Esophagus muscularis mucosa (tissue), 3 donors: ENCODE results near the gene CACNA1E.

Experiments
- CTCF ChIP-seq, 3 experiments: fragments of 200-600 bp in 2 of 3; fragments of 450-650 bp in 1 of 3; sonication (generic) in 2 of 3; IDR thresholded peaks; one replicate each; pipeline ENCODE4 v1.5.1; 2017 to 2019; ENCODE audit warnings: antibody characterized with exemption in 3 of 3, mild to moderate bottlenecking in 2 of 3, moderate library complexity in 1 of 3
- POLR2AphosphoS5 ChIP-seq, 2 donors: sonication (generic); formaldehyde crosslinking; IDR thresholded peaks; one replicate each; pipeline ENCODE4 v1.6.1; 2017; ENCODE audit warnings: antibody characterized with exemption in 2 of 2

- TF ChIP-seq CTCF (IDR thresholded peaks at IDR 0.05) (no peak), POLR2AphosphoS5 (IDR thresholded peaks at IDR 0.05) (no peak)
Measured at GRCh38 chr1:181794332-181794731, 311.0 kb downstream of the CACNA1E start.
